Psoas muscle (tissue), 8 donors: ENCODE measurements around the gene LRP3. TPM values are rescaled to one million over a fixed set of nuclear protein-coding genes. Genes with fewer than 3 reads are reported as not detected.
"Not testable (repeated sequence)": the region's sequence is repeated elsewhere in the genome, so short reads cannot be mapped to it uniquely, and the experiment has no call there.

Experiments used
- ATAC-seq, 4 donors: fragments of 200-7000 bp; cut with Tn5 transposase; one replicate each; pipeline ENCODE4 v1.9.1; 2020; ENCODE audit warnings: moderate library complexity in 3 of 4, mild to moderate bottlenecking in 2 of 4
- DNase-seq, 2 donors: peaks; one replicate each; pipeline ENCODE4 v3.0.0-alpha.2; 2020
- H3K27ac ChIP-seq: fragments of 200-600 bp; one replicate; pipeline ENCODE4 v1.8.0; 2022
- H3K27me3 ChIP-seq, 3 donors: fragments of 200-600 bp in 1 of 3; one replicate each; pipeline versions ENCODE4 v1.6.1 to v1.8.0; 2013 to 2022; ENCODE audit warnings: low read length in 2 of 3, mild to moderate bottlenecking in 2 of 3, moderate library complexity in 1 of 3; ENCODE audit not compliant: insufficient read depth in 3 of 3
- H3K36me3 ChIP-seq, 2 donors: fragments of 200-600 bp in 1 of 2; one replicate each; pipeline versions ENCODE4 v1.6.1 to v1.8.0; 2013 to 2022; ENCODE audit warnings: low read depth in 1 of 2, mild to moderate bottlenecking in 1 of 2, moderate library complexity in 1 of 2; ENCODE audit not compliant: insufficient read depth in 1 of 2
- H3K4me1 ChIP-seq: fragments of 200-600 bp; one replicate; pipeline ENCODE4 v1.8.0; 2022
- H3K4me3 ChIP-seq: fragments of 200-600 bp; one replicate; pipeline ENCODE4 v1.8.0; 2022; ENCODE audit warnings: mild to moderate bottlenecking
- H3K9me3 ChIP-seq: fragments of 200-600 bp; one replicate; pipeline ENCODE4 v1.8.0; 2022
- CTCF ChIP-seq: fragments of 200-600 bp; IDR thresholded peaks from one replicate; pipeline ENCODE4 v1.8.0; 2022; ENCODE audit warnings: antibody characterized with exemption
- WGBS, 3 donors: extraction: QIAGEN DNeasy Blood & Tissue Kit; methylation state at CpG; one replicate each; pipeline versions ENCODE4 v1.1.6 to v1.1.7; 2013; 5-methylcytosine and 5-hydroxymethylcytosine counted together
- intact Hi-C, 2 donors: fragments of 100-400 bp; cut with DNase I; formaldehyde crosslinking; loops; one replicate each; pipeline versions ENCODE4 v1.11.0 to v1.14.2; 2022
- polyA plus RNA-seq, 3 donors: library from polyadenylated mRNA; stranded (reverse); fragments of 200-250 nt; gene quantifications; one replicate each; pipeline ENCODE4 v1.2.3, GENCODE V29; 2013
- total RNA-seq, 4 donors: library from RNA; stranded (reverse); fragmentation: NEBNext Ultra II Directional in 2 of 4; extraction: Animal tissue kit (Norgen Biotek cat#: 25700) in 2 of 4; gene quantifications; one replicate each; pipeline versions ENCODE4 v1.2.1 to v1.2.4, GENCODE V29; 2021 to 2023
- donor health status: healthy with polysubstance abuse.
- donor health status: DM: no; HTN: no; CAD: no; lungs with moderate emphysema.
- donor health status: Bipolar disorder and iron deficiency.
- donor health status: healthy.
- donor health status: DM: yes; HTN: yes; CAD: no.
- donor health status: DM: no; HTN: no; CAD: no.
- donor health status: DM: no; HTN: no; CAD: no.
- donor health status: DM: yes; HTN: yes; CAD: no.

Gene LRP3
- total and polyA plus RNA-seq, 7 donors = 10.7 to 25.1 (median 18.8) TPM

GRCh38 chr19:33217881-33218280 is 23.8 kb downstream of the LRP3 start:
- intact Hi-C loops = no loop called here
- Histone ChIP-seq H3K27ac (no peak overlapping the region), H3K36me3 (no peaks in the 10 kb centered on the region), H3K4me1 (no peaks in the 10 kb centered on the region), H3K27me3 (peaks cover 0 to 2% (median 0%) of the 10 kb centered on the region in 3 donors), H3K9me3 (no peaks in the 10 kb centered on the region), H3K4me3 (no peak overlapping the region)
- DNase-seq (no peak), ATAC-seq (no peak)
- WGBS, 3 donors = 74 to 84% (median 75%) methylated on average over 7 to 8 of the region's 8 CpGs
- TF ChIP-seq CTCF = no peak

GRCh38 chr19:33219261-33219815 is 25.2 kb downstream of the LRP3 start:
- TF ChIP-seq CTCF = no peak
- H3K4me1 ChIP-seq = no peaks in the 10 kb centered on the region
- WGBS, 3 donors = 57 to 65% (median 64%) methylated on average over 11 to 12 of the region's 12 CpGs
- no peaks in the 10 kb centered on the region for H3K9me3 ChIP-seq
- H3K27me3 ChIP-seq = peaks cover 0 to 9% (median 2%) of the 10 kb centered on the region in 3 donors
- no peak for DNase-seq
- intact Hi-C loops = no loop called here
- ATAC-seq = no peak
- no peak overlapping the region for H3K27ac ChIP-seq
- no peak overlapping the region for H3K4me3 ChIP-seq
- no peaks in the 10 kb centered on the region for H3K36me3 ChIP-seq

GRCh38 chr19:33220115-33220514 is 26.0 kb downstream of the LRP3 start:
- H3K27me3 ChIP-seq = peaks cover 0 to 17% (median 7%) of the 10 kb centered on the region in 3 donors

GRCh38 chr19:33220735-33221134 is 26.6 kb downstream of the LRP3 start:
- DNase-seq (no peak), ATAC-seq (no peak)
- 77 to 82% (median 79%) methylated on average over 9 of the region's 9 CpGs for WGBS, 3 donors
- Histone ChIP-seq H3K9me3 (no peaks in the 10 kb centered on the region), H3K27me3 (peaks cover 0 to 23% (median 12%) of the 10 kb centered on the region in 3 donors), H3K36me3 (no peaks in the 10 kb centered on the region), H3K4me1 (no peaks in the 10 kb centered on the region), H3K27ac (no peak overlapping the region), H3K4me3 (no peak overlapping the region)
- intact Hi-C loops = no loop called here
- TF ChIP-seq CTCF = no peak

More at GRCh38 chr19:33220115-33220514, 26.0 kb downstream of the LRP3 start:
- Histone ChIP-seq H3K4me3 (no peak overlapping the region), H3K27ac (no peak overlapping the region), H3K36me3 (no peaks in the 10 kb centered on the region), H3K9me3 (no peaks in the 10 kb centered on the region), H3K4me1 (no peaks in the 10 kb centered on the region)
- WGBS, 3 donors = 83 to 86% (median 84%) methylated on average over 18 of the region's 18 CpGs
- intact Hi-C loops = no loop called here
- no peak for ATAC-seq
- DNase-seq = no peak
- no peak for TF ChIP-seq CTCF

GRCh38 chr19:33221638-33222037 is 27.5 kb downstream of the LRP3 start:
- intact Hi-C loops = no loop called here
- 64 to 70% (median 66%) methylated on average over 6 of the region's 6 CpGs for whole genome bisulfite sequencing, 3 donors
- TF ChIP-seq CTCF = no peak

GRCh38 chr19:33222255-33222654 is 28.1 kb downstream of the LRP3 start:
- not testable (repeated sequence) for H3K9me3 ChIP-seq, H3K4me1 ChIP-seq

More at GRCh38 chr19:33221638-33222037, 27.5 kb downstream of the LRP3 start:
- DNase-seq = no peak
- no peaks in the 10 kb centered on the region for H3K4me1 ChIP-seq
- no peak for ATAC-seq
- H3K4me3 ChIP-seq = no peak overlapping the region
- H3K27ac ChIP-seq = no peak overlapping the region
- H3K36me3 ChIP-seq = no peaks in the 10 kb centered on the region
- no peaks in the 10 kb centered on the region for H3K9me3 ChIP-seq
- peaks cover 0 to 32% (median 21%) of the 10 kb centered on the region in 3 donors for H3K27me3 ChIP-seq

More at GRCh38 chr19:33222255-33222654, 28.1 kb downstream of the LRP3 start:
- DNase-seq, intact Hi-C loops, H3K27ac ChIP-seq, ATAC-seq, H3K4me3 ChIP-seq, H3K36me3 ChIP-seq: not testable (repeated sequence)
- WGBS, 3 donors = 73 to 84% (median 81%) methylated on average over 2 of the region's 2 CpGs
- H3K27me3 ChIP-seq = peaks cover 0 to 39% (median 26%) of the 10 kb centered on the region in 3 donors
